Measurements from ENCODE around the gene CBLC. TPM values are rescaled to one million over a fixed set of nuclear protein-coding genes. Genes with fewer than 3 reads are reported as not detected.

Gene CBLC
- polyA plus RNA-seq, 1 donor from 2014 or later: not detected

DNA sequence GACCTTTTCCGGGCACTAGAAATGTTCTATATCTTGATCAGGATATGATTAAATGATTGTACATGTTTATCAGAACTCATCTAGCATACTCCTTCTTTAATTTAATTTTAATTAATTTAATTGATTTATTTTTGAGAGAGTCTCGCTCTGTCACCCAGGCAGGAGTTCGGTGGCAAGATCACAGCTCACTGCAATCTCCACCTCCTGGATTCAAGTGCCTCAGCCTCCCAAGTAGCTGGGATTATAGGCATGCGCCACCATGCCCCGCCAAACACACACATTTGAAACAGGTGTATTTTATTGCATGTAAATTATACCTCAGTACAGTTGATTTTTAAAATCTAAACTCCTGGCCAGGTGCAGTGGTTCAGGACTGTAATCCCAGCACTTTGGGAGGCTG, 46.6 kb upstream of the CBLC start:
- TF ChIP-seq EP300 (conservative IDR thresholded peaks at IDR 0.05; ENCODE audit: poor library complexity, severe bottlenecking) (no peak), POLR2AphosphoS5 (IDR thresholded peaks at IDR 0.05) (no peak), TAF1 (IDR thresholded peaks at IDR 0.05; ENCODE audit: low read depth) (no peak), RAD21 (conservative IDR thresholded peaks at IDR 0.05) (no peak), MXI1 (conservative IDR thresholded peaks at IDR 0.05; ENCODE audit: poor library complexity, severe bottlenecking) (no peak), EZH2 (IDR thresholded peaks at IDR 0.05; ENCODE audit: borderline replicate concordance, insufficient read depth, low read length, poor library complexity, severe bottlenecking) (no peak), SMC3 (conservative IDR thresholded peaks at IDR 0.05; ENCODE audit: poor library complexity) (no peak)
- TF ChIP-seq, protein P1, sequence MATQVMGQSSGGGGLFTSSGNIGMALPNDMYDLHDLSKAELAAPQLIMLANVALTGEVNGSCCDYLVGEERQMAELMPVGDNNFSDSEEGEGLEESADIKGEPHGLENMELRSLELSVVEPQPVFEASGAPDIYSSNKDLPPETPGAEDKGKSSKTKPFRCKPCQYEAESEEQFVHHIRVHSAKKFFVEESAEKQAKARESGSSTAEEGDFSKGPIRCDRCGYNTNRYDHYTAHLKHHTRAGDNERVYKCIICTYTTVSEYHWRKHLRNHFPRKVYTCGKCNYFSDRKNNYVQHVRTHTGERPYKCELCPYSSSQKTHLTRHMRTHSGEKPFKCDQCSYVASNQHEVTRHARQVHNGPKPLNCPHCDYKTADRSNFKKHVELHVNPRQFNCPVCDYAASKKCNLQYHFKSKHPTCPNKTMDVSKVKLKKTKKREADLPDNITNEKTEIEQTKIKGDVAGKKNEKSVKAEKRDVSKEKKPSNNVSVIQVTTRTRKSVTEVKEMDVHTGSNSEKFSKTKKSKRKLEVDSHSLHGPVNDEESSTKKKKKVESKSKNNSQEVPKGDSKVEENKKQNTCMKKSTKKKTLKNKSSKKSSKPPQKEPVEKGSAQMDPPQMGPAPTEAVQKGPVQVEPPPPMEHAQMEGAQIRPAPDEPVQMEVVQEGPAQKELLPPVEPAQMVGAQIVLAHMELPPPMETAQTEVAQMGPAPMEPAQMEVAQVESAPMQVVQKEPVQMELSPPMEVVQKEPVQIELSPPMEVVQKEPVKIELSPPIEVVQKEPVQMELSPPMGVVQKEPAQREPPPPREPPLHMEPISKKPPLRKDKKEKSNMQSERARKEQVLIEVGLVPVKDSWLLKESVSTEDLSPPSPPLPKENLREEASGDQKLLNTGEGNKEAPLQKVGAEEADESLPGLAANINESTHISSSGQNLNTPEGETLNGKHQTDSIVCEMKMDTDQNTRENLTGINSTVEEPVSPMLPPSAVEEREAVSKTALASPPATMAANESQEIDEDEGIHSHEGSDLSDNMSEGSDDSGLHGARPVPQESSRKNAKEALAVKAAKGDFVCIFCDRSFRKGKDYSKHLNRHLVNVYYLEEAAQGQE (IDR thresholded peaks at IDR 0.05; ENCODE audit: borderline replicate concordance): no peak
- TF ChIP-seq, protein P2, sequence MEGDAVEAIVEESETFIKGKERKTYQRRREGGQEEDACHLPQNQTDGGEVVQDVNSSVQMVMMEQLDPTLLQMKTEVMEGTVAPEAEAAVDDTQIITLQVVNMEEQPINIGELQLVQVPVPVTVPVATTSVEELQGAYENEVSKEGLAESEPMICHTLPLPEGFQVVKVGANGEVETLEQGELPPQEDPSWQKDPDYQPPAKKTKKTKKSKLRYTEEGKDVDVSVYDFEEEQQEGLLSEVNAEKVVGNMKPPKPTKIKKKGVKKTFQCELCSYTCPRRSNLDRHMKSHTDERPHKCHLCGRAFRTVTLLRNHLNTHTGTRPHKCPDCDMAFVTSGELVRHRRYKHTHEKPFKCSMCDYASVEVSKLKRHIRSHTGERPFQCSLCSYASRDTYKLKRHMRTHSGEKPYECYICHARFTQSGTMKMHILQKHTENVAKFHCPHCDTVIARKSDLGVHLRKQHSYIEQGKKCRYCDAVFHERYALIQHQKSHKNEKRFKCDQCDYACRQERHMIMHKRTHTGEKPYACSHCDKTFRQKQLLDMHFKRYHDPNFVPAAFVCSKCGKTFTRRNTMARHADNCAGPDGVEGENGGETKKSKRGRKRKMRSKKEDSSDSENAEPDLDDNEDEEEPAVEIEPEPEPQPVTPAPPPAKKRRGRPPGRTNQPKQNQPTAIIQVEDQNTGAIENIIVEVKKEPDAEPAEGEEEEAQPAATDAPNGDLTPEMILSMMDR (IDR thresholded peaks at IDR 0.05; ENCODE audit: poor library complexity, severe bottlenecking): no peak
- H3K9me2 ChIP-seq (ENCODE audit: insufficient read depth, low read length): no peaks in the 10 kb centered on the region
- no peaks in the 10 kb centered on the region for H3K27me3 ChIP-seq (ENCODE audit: insufficient read depth, low read depth, low read length)
- H3K4me2 ChIP-seq (ENCODE audit: low read length): no peak overlapping the region
- no peaks in the 10 kb centered on the region for H3K36me3 ChIP-seq (ENCODE audit: insufficient read depth, low read length)
- no peak overlapping the region for H3K4me3 ChIP-seq (ENCODE audit: low read length)
- no peaks in the 10 kb centered on the region for H3K79me2 ChIP-seq (replicated peaks; ENCODE audit: insufficient read depth, low read length)
- H3K27ac ChIP-seq (ENCODE audit: low read length): no peak overlapping the region
- H3K9me3 ChIP-seq (ENCODE audit: low read length): no peaks in the 10 kb centered on the region
- H3F3A ChIP-seq (ENCODE audit: insufficient read depth, low read length, poor library complexity, severe bottlenecking): no peaks in the 10 kb centered on the region
- no peak overlapping the region for H3K9ac ChIP-seq (ENCODE audit: low read length)
- H4K20me1 ChIP-seq (ENCODE audit: insufficient read depth): no peaks in the 10 kb centered on the region
- no peak overlapping the region for H2AFZ ChIP-seq (ENCODE audit: low read depth, low read length)

DNA sequence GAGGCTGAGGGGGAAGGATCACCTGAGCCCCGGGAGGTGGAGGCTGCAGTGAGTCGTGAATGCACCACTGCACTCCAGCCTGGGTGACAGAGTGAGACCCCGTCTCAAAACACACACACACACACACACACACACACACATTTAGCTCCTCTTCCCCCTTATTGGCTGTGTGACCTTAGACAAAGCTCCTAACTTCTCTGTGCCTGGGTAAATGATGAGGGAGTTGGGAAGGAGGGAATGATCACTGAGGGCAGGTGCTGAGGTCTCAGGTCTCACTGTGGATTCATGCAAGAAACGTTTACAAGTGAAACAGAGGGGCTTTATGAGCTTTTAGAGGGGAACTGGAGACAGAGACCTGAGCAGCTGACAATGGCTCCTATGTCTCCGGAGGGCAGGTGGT, 46.1 kb upstream of the CBLC start:
- H3K36me3 ChIP-seq (ENCODE audit: insufficient read depth, low read length): no peaks in the 10 kb centered on the region
- H3K4me2 ChIP-seq (ENCODE audit: low read length): no peak overlapping the region
- H3F3A ChIP-seq (ENCODE audit: insufficient read depth, low read length, poor library complexity, severe bottlenecking): no peaks in the 10 kb centered on the region
- no peaks in the 10 kb centered on the region for H3K9me2 ChIP-seq (ENCODE audit: insufficient read depth, low read length)
- H3K27ac ChIP-seq (ENCODE audit: low read length): no peak overlapping the region
- no peaks in the 10 kb centered on the region for H3K79me2 ChIP-seq (replicated peaks; ENCODE audit: insufficient read depth, low read length)
- no peak overlapping the region for H2AFZ ChIP-seq (ENCODE audit: low read depth, low read length)
- TF ChIP-seq SMC3 (conservative IDR thresholded peaks at IDR 0.05; ENCODE audit: poor library complexity) (no peak), POLR2AphosphoS5 (IDR thresholded peaks at IDR 0.05) (no peak), EP300 (conservative IDR thresholded peaks at IDR 0.05; ENCODE audit: poor library complexity, severe bottlenecking) (no peak), RAD21 (conservative IDR thresholded peaks at IDR 0.05) (no peak)
- TF ChIP-seq, protein P2 (IDR thresholded peaks at IDR 0.05; ENCODE audit: poor library complexity, severe bottlenecking): no peak
- TF ChIP-seq, protein P1 (IDR thresholded peaks at IDR 0.05; ENCODE audit: borderline replicate concordance): no peak
- no peak overlapping the region for H3K9ac ChIP-seq (ENCODE audit: low read length)
- H3K27me3 ChIP-seq (ENCODE audit: insufficient read depth, low read depth, low read length): no peaks in the 10 kb centered on the region
- H3K9me3 ChIP-seq (ENCODE audit: low read length): no peaks in the 10 kb centered on the region
- no peak overlapping the region for H3K4me3 ChIP-seq (ENCODE audit: low read length)
- no peaks in the 10 kb centered on the region for H4K20me1 ChIP-seq (ENCODE audit: insufficient read depth)

Measured in neural cell (in vitro differentiated cells).